IMR-90 (cell line): ENCODE measurements around the gene ANK2. TPM values are rescaled to one million over a fixed set of nuclear protein-coding genes. Genes with fewer than 3 reads are reported as not detected.

Experiments used
- ATAC-seq: fragments of 200-7000 bp; cut with Tn5 transposase; 2 replicates; pipeline ENCODE4 v1.9.1; 2020; ENCODE audit warnings: low read depth, mild to moderate bottlenecking, moderate library complexity
- BruUV-seq: library from RNA; stranded (reverse); fragments of 400-500 nt; replicated peaks from 2 replicates; lab custom pipeline; 2021; lab: Mats Ljungman, UMichigan
- CTCF ChIA-PET: fragments of 300-600 bp; formaldehyde crosslinking; extraction: SDS; loops from one replicate; lab custom pipeline; 2021; ENCODE audit warnings: antibody characterized with exemption; lab: Yijun Ruan, JAX
- POLR2A ChIA-PET: fragments of 300-600 bp; sonication (Branson Sonifier 250); formaldehyde crosslinking; loops from one replicate; lab custom pipeline; 2022; ENCODE audit warnings: antibody characterized with exemption; ENCODE audit not compliant: unreplicated experiment; lab: Charles Lee
- DNase-seq: peaks from one replicate; pipeline ENCODE4 v3.0.0; 2013
- H2AFZ ChIP-seq: replicated peaks from 2 replicates; pipeline ENCODE3; 2013; ENCODE audit warnings: low read length, mild to moderate bottlenecking; ENCODE audit not compliant: poor library complexity
- H2AK5ac ChIP-seq: 2 replicates; pipeline ENCODE4 v1.6.1; 2013; ENCODE audit warnings: low read depth, low read length, inconsistent platforms
- H2AK9ac ChIP-seq: replicated peaks from 2 replicates; pipeline ENCODE3; 2013; ENCODE audit warnings: mild to moderate bottlenecking, low read depth, low read length, moderate library complexity; ENCODE audit not compliant: poor library complexity
- H2BK120ac ChIP-seq: 2 replicates; pipeline ENCODE4 v1.6.1; 2013; ENCODE audit warnings: low read depth, low read length, inconsistent platforms
- H2BK15ac ChIP-seq: 3 replicates; pipeline ENCODE4 v1.6.1; 2013; ENCODE audit warnings: low read depth, low read length, inconsistent platforms
- H2BK20ac ChIP-seq: 2 replicates; pipeline ENCODE4 v1.6.1; 2013; ENCODE audit warnings: low read depth, mild to moderate bottlenecking, inconsistent platforms, low read length, moderate library complexity
- H2BK5ac ChIP-seq: 2 replicates; pipeline ENCODE4 v1.6.1; 2013; ENCODE audit warnings: mild to moderate bottlenecking, low read depth, low read length, inconsistent platforms; ENCODE audit not compliant: poor library complexity, severe bottlenecking
- H3K14ac ChIP-seq: replicated peaks from 2 replicates; pipeline ENCODE4 v1.6.1; 2013; ENCODE audit warnings: low read depth, low read length, inconsistent platforms
- H3K18ac ChIP-seq: 2 replicates; pipeline ENCODE4 v1.6.1; 2013; ENCODE audit warnings: low read depth, low read length, control low read depth
- H3K23ac ChIP-seq: 2 replicates; pipeline ENCODE4 v1.6.1; 2013; ENCODE audit warnings: low read depth, low read length, inconsistent platforms
- H3K27ac ChIP-seq: 2 replicates; pipeline ENCODE4 v1.5.1; 2013; ENCODE audit warnings: mild to moderate bottlenecking, control low read depth, low read length; ENCODE audit not compliant: insufficient read depth
- H3K27me3 ChIP-seq: 2 replicates; pipeline ENCODE4 v1.6.1; 2013; ENCODE audit warnings: low read length; ENCODE audit not compliant: control insufficient read depth, insufficient read depth
- H3K36me3 ChIP-seq: 2 replicates; pipeline ENCODE4 v1.6.1; 2013; ENCODE audit warnings: low read length, mixed read lengths; ENCODE audit not compliant: control insufficient read depth, insufficient read depth
- H3K4ac ChIP-seq: 2 replicates; pipeline ENCODE4 v1.6.1; 2013; ENCODE audit warnings: low read depth, low read length, inconsistent platforms
- H3K4me1 ChIP-seq: 2 replicates; pipeline ENCODE4 v1.6.1; 2013; ENCODE audit warnings: low read length, mixed read lengths; ENCODE audit not compliant: control insufficient read depth, insufficient read depth
- H3K4me2 ChIP-seq: 2 replicates; pipeline ENCODE4 v1.6.1; 2013; ENCODE audit warnings: low read depth, mild to moderate bottlenecking, control low read depth, low read length, moderate library complexity
- H3K4me3 ChIP-seq: 2 replicates; pipeline ENCODE4 v1.5.1; 2013; ENCODE audit warnings: low read depth, mild to moderate bottlenecking, control low read depth, low read length, moderate library complexity; ENCODE audit not compliant: insufficient read depth
- H3K56ac ChIP-seq: 2 replicates; pipeline ENCODE4 v1.6.1; 2013; ENCODE audit warnings: low read length, inconsistent platforms; ENCODE audit not compliant: insufficient read depth; ENCODE audit errors: extremely low read depth
- H3K79me1 ChIP-seq, 2 experiments: 2 replicates each; pipeline ENCODE4 v1.6.1; 2013; ENCODE audit warnings: low read length in 2 of 2, inconsistent platforms in 1 of 2, low read depth in 1 of 2
- H3K9ac ChIP-seq: 2 replicates; pipeline ENCODE4 v1.6.1; 2013; ENCODE audit warnings: low read depth, low read length, control low read depth
- H3K9me1 ChIP-seq: 2 replicates; pipeline ENCODE4 v1.6.1; 2013; ENCODE audit warnings: low read length, inconsistent platforms; ENCODE audit not compliant: insufficient read depth
- H3K9me3 ChIP-seq: 2 replicates; pipeline ENCODE4 v1.6.1; 2013; ENCODE audit warnings: low read length; ENCODE audit not compliant: control insufficient read depth, insufficient read depth
- H4K20me1 ChIP-seq: 2 replicates; pipeline ENCODE4 v1.6.1; 2013; ENCODE audit warnings: low read length, inconsistent platforms; ENCODE audit not compliant: insufficient read depth
- H4K5ac ChIP-seq: 2 replicates; pipeline ENCODE4 v1.6.1; 2013; ENCODE audit warnings: mild to moderate bottlenecking, low read depth, low read length, control low read depth
- H4K8ac ChIP-seq, 2 experiments: 2 replicates each; pipeline ENCODE4 v1.6.1; 2013; ENCODE audit warnings: low read depth in 2 of 2, low read length in 2 of 2, control low read depth in 1 of 2, inconsistent platforms in 1 of 2
- H4K91ac ChIP-seq: 2 replicates; pipeline ENCODE4 v1.6.1; 2013; ENCODE audit warnings: low read depth, low read length, inconsistent platforms; ENCODE audit not compliant: insufficient read depth
- BHLHE40 ChIP-seq: fragments of 150-350 bp; IDR thresholded peaks from 2 replicates; pipeline ENCODE4 v1.6.1; 2016; ENCODE audit warnings: mild to moderate bottlenecking, low read depth, low read length
- CEBPB ChIP-seq: IDR thresholded peaks from 2 replicates; pipeline ENCODE4 v1.6.1; 2012; ENCODE audit warnings: low read depth, low read length, improper control_type of control experiment
- FOS ChIP-seq: fragments of 150-350 bp; IDR thresholded peaks from 2 replicates; pipeline ENCODE4 v1.6.1; 2016; ENCODE audit warnings: low read depth, low read length
- MAFK ChIP-seq: IDR thresholded peaks from 2 replicates; pipeline ENCODE4 v1.6.1; 2012; ENCODE audit warnings: low read depth, low read length, improper control_type of control experiment
- MAZ ChIP-seq: IDR thresholded peaks from 2 replicates; pipeline ENCODE4 v1.6.1; 2012; ENCODE audit warnings: low read depth, mild to moderate bottlenecking, low read length, improper control_type of control experiment, moderate library complexity, borderline replicate concordance
- MXI1 ChIP-seq: IDR thresholded peaks from 2 replicates; pipeline ENCODE4 v1.6.1; 2012; ENCODE audit warnings: low read depth, mild to moderate bottlenecking, low read length, moderate library complexity, borderline replicate concordance
- NFE2L2 ChIP-seq: fragments of 150-350 bp; IDR thresholded peaks from 2 replicates; pipeline ENCODE4 v1.6.1; 2016; ENCODE audit warnings: low read depth, mild to moderate bottlenecking, low read length
- RAD21 ChIP-seq: IDR thresholded peaks from 2 replicates; pipeline ENCODE4 v1.6.1; 2012; ENCODE audit warnings: low read length, improper control_type of control experiment
- RCOR1 ChIP-seq: IDR thresholded peaks from 2 replicates; pipeline ENCODE4 v1.6.1; 2012; ENCODE audit warnings: mild to moderate bottlenecking, low read length, improper control_type of control experiment; ENCODE audit not compliant: insufficient replicate concordance
- RFX5 ChIP-seq: IDR thresholded peaks from 2 replicates; pipeline ENCODE4 v1.8.0; 2012; ENCODE audit warnings: low read depth, mild to moderate bottlenecking, low read length, moderate library complexity
- SMC3 ChIP-seq: fragments of 150-350 bp; IDR thresholded peaks from 2 replicates; pipeline ENCODE4 v1.6.1; 2016; ENCODE audit warnings: low read depth, mild to moderate bottlenecking, antibody characterized with exemption, low read length, moderate library complexity
- USF2 ChIP-seq: fragments of 150-350 bp; IDR thresholded peaks from 2 replicates; pipeline ENCODE4 v1.6.1; 2017; ENCODE audit warnings: mild to moderate bottlenecking, antibody characterized with exemption, low read length, low read depth
- dilution Hi-C: fragments of 300-500 bp; cut with HindIII; formaldehyde crosslinking; loops from one replicate; pipeline ENCODE4 v1.14.3; 2018; ENCODE audit warnings: low sequenced_read_pairs; ENCODE audit not compliant: unreplicated experiment
- in situ Hi-C: fragments of 300-500 bp; cut with MboI; formaldehyde crosslinking; loops from 3 replicates; pipeline ENCODE4 v1.14.3; 2019; ENCODE audit warnings: low sequenced_read_pairs, inconsistent platforms, mixed read lengths
- intact Hi-C: fragments of 100-400 bp; cut with micrococcal nuclease; formaldehyde crosslinking; loops from 2 replicates; pipeline ENCODE4 v1.10.0; 2022
- polyA plus RNA-seq, 3 experiments: library from polyadenylated mRNA; depleted of rRNA; stranded (reverse); fragments of >200 nt; gene quantifications; 2 replicates each; pipeline ENCODE4 v1.2.3, GENCODE V29; 2012; ENCODE audit warnings: low replicate concordance in 1 of 3
- total RNA-seq: library from RNA; depleted of rRNA; stranded (reverse); fragments of >200 nt; gene quantifications from 2 replicates; pipeline ENCODE4 v1.2.3, GENCODE V29; 2012
- TF ChIP-seq, protein P1 (sequence below): conservative IDR thresholded peaks from 2 replicates; pipeline ENCODE4 v1.5.1; 2012; ENCODE audit warnings: mild to moderate bottlenecking, low read depth, low read length, improper control_type of control experiment

The ANK2 gene
- total and polyA plus RNA-seq, 2 of the 4 experiments (the other 2 are of a cell fraction): 0.82 to 6.6 TPM

DNA sequence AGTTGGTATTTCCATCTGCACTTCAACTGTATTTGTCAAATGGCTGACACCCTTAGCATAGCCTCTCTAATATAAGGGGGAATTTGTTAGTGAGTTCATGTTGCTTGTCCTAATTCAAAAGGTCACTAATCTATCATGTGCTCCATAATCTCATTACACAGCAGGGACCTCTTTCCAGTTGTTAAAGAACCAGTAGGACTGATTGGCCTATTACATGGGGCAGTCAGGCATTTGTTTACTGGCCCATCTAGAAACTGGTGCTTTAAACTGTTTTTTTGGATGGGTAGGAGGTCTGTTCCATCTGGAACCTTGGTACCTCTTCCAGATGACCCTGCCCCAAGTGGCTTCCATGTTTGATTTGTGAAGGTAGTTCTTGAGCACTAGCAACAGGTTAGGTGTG, 11.4 kb downstream of the ANK2 start:
- Histone ChIP-seq H2BK15ac (no peak overlapping the region), H3K18ac (no peak overlapping the region), H2BK5ac (no peak overlapping the region), H3K14ac (no peak overlapping the region), H3K9me3 (no peaks in the 10 kb centered on the region), H3K23ac (no peak overlapping the region), H4K91ac (no peak overlapping the region), H2AFZ (no peak overlapping the region), H2AK5ac (no peak overlapping the region), H3K4me3 (no peak overlapping the region), H3K4me2 (no peak overlapping the region), H3K79me1 (no peaks in the 10 kb centered on the region), H3K4me1 (no peaks in the 10 kb centered on the region), H3K27ac (no peak overlapping the region), H4K20me1 (no peaks in the 10 kb centered on the region), H3K4ac (no peak overlapping the region), H4K8ac (no peak overlapping the region), H3K9me1 (no peaks in the 10 kb centered on the region), H3K36me3 (no peaks in the 10 kb centered on the region), H3K9ac (no peak overlapping the region), H2BK20ac (no peak overlapping the region), H3K56ac (no peak overlapping the region), H2BK120ac (no peak overlapping the region), H2AK9ac (no peak overlapping the region), H3K27me3 (peaks cover 2% of the 10 kb centered on the region), H4K5ac (no peak overlapping the region)
- DNase-seq: no peak
- BruUV-seq: no TSS peak
- intact Hi-C loops (no loop called here), dilution Hi-C loops (no loop called here), in situ Hi-C loops (no loop called here)
- ATAC-seq: no peak
- CTCF ChIA-PET: no interaction called here
- TF ChIP-seq SMC3 (no peak), MXI1 (no peak), USF2 (no peak), MAFK (no peak), FOS (no peak), RAD21 (no peak), BHLHE40 (no peak), RFX5 (no peak), MAZ (no peak), NFE2L2 (no peak), RCOR1 (no peak), CEBPB (no peak)
- TF ChIP-seq, protein P1, sequence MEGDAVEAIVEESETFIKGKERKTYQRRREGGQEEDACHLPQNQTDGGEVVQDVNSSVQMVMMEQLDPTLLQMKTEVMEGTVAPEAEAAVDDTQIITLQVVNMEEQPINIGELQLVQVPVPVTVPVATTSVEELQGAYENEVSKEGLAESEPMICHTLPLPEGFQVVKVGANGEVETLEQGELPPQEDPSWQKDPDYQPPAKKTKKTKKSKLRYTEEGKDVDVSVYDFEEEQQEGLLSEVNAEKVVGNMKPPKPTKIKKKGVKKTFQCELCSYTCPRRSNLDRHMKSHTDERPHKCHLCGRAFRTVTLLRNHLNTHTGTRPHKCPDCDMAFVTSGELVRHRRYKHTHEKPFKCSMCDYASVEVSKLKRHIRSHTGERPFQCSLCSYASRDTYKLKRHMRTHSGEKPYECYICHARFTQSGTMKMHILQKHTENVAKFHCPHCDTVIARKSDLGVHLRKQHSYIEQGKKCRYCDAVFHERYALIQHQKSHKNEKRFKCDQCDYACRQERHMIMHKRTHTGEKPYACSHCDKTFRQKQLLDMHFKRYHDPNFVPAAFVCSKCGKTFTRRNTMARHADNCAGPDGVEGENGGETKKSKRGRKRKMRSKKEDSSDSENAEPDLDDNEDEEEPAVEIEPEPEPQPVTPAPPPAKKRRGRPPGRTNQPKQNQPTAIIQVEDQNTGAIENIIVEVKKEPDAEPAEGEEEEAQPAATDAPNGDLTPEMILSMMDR: no peak
- POLR2A ChIA-PET: no interaction called here
